ENCODE results near the gene GALNT12.

GRCh38 chr9:98867103-98867428 lies 59.6 kb downstream of the GALNT12 start:
- TF ChIP-seq POLR2A (IDR thresholded peaks at IDR 0.05; ENCODE audit: low read depth, low read length), result no peak
- no peak for TF ChIP-seq POLR2AphosphoS5 (IDR thresholded peaks at IDR 0.05; ENCODE audit: low read depth, low read length)
- TF ChIP-seq TAF1 (IDR thresholded peaks at IDR 0.05; ENCODE audit: low read depth, low read length), result no peak
- no peak for TF ChIP-seq PAX5 (IDR thresholded peaks at IDR 0.05; ENCODE audit: insufficient read depth, low read length, severe bottlenecking)
- no peak for TF ChIP-seq SPI1 (IDR thresholded peaks at IDR 0.05; ENCODE audit: low read depth, low read length)
